HFFc6 (cell line): ENCODE results near the gene ZNF394. TPM values are rescaled to one million over a fixed set of nuclear protein-coding genes. Genes with fewer than 3 reads are reported as not detected.
"Not testable (repeated sequence)": the region's sequence is repeated elsewhere in the genome, so short reads cannot be mapped to it uniquely, and the experiment has no call there.

Experiments
- DNase-seq: peaks from one replicate; pipeline ENCODE4 v3.0.0-alpha.2; 2018
- H3K27ac Mint-ChIP-seq: 2 replicates; pipeline ENCODE4 v1.8.0; 2020; ENCODE audit warnings: mild to moderate bottlenecking, mixed read lengths
- H3K27me3 Mint-ChIP-seq: 2 replicates; pipeline ENCODE4 v1.8.0; 2021; ENCODE audit warnings: mild to moderate bottlenecking, moderate library complexity, mixed read lengths; ENCODE audit not compliant: insufficient read depth
- H3K36me3 Mint-ChIP-seq: 2 replicates; pipeline ENCODE4 v1.8.0; 2021; ENCODE audit warnings: low read depth, mixed read lengths
- H3K4me1 Mint-ChIP-seq: 2 replicates; pipeline ENCODE4 v1.8.0; 2020; ENCODE audit warnings: low read depth, mixed read lengths
- H3K4me3 Mint-ChIP-seq: 2 replicates; pipeline ENCODE4 v1.8.0; 2020; ENCODE audit warnings: mild to moderate bottlenecking, moderate library complexity, mixed read lengths
- H3K9me3 Mint-ChIP-seq: 2 replicates; pipeline ENCODE4 v1.8.0; 2020; ENCODE audit warnings: mild to moderate bottlenecking, mixed read lengths
- CTCF ChIP-seq: fragments of 200-600 bp; sonication (generic); IDR thresholded peaks from 2 replicates; pipeline ENCODE4 v1.5.0; 2021; ENCODE audit warnings: antibody characterized with exemption, mild to moderate bottlenecking
- long read RNA-seq: library from polyadenylated mRNA; unstranded; transcript quantifications from one replicate; pipeline ENCODE4 v2.0.0, GENCODE V29; 2019
- total RNA-seq, 6 experiments: library from RNA; stranded (reverse); fragmentation: NEBNext Ultra II Directional; extraction: Animal tissue kit (Norgen Biotek cat#: 25700); gene quantifications; 2 replicates in 1 of 6; 3 replicates in 5 of 6; pipeline ENCODE4 v1.2.3, GENCODE V29; 2021

ZNF394 gene
- total RNA-seq = 10 to 100 TPM; 12.7 to 15.1 (median 14.4) TPM
- long read RNA-seq, transcript ZNF394-201 (3 exons, 2,179 nt) = major isoform, 13 of 18 reads
- long read RNA-seq, partial matches to known transcripts = 0 of 18 reads
- long read RNA-seq, other reads (novel, unspliced or antisense) = 4 of 18 reads

GRCh38 chr7:99499721-99500636, at the start of gene ZNF394:
TSS of gene ZNF394 (minus strand) at chr7:99500281. CDS start at chr7:99500093, 188 bp downstream.
- H3K36me3 Mint-ChIP-seq = peaks cover 46% of the 10 kb centered on the region
- DNase-seq = peak; percentile 84
- H3K9me3 Mint-ChIP-seq = peaks cover 17% of the 10 kb centered on the region
- 0 out of 2 replicates have a peak, but pooled peaks have one; percentile 24 for TF ChIP-seq CTCF
- peaks cover 28% of the 10 kb centered on the region for H3K4me1 Mint-ChIP-seq
- H3K27ac Mint-ChIP-seq = peak within 1 kb of the TSS; percentile 98
- H3K27me3 Mint-ChIP-seq = peaks cover 4% of the 10 kb centered on the region; the same call in 1 of the 2 replicates
- H3K4me3 Mint-ChIP-seq = peak within 1 kb of the TSS; percentile 98

GRCh38 chr7:99549545-99549944, 49.5 kb upstream of the ZNF394 start:
- DNase-seq, H3K27ac Mint-ChIP-seq, H3K27me3 Mint-ChIP-seq, H3K4me3 Mint-ChIP-seq, H3K9me3 Mint-ChIP-seq: not testable (repeated sequence)
- peaks cover 47% of the 10 kb centered on the region for H3K36me3 Mint-ChIP-seq
- peaks cover 14% of the 10 kb centered on the region for H3K4me1 Mint-ChIP-seq

- not testable (repeated sequence) for H3K4me1 Mint-ChIP-seq, H3K27ac Mint-ChIP-seq, H3K4me3 Mint-ChIP-seq, DNase-seq, H3K27me3 Mint-ChIP-seq
- H3K9me3 Mint-ChIP-seq = peaks cover 41% of the 10 kb centered on the region
- peaks cover 63% of the 10 kb centered on the region for H3K36me3 Mint-ChIP-seq
Measured at GRCh38 chr7:99545308-99545707, 45.2 kb upstream of the ZNF394 start.

GRCh38 chr7:99543916-99544315, 43.8 kb upstream of the ZNF394 start:
- H3K4me1 Mint-ChIP-seq = no peaks in the 10 kb centered on the region
- peaks cover 49% of the 10 kb centered on the region for H3K9me3 Mint-ChIP-seq
- peaks cover 55% of the 10 kb centered on the region for H3K36me3 Mint-ChIP-seq
- TF ChIP-seq CTCF = no peak
- no peak overlapping the region for H3K27ac Mint-ChIP-seq
- peaks cover 4% of the 10 kb centered on the region; the same call in 1 of the 2 replicates for H3K27me3 Mint-ChIP-seq
- H3K4me3 Mint-ChIP-seq = no peak overlapping the region
- no peak for DNase-seq

- TF ChIP-seq CTCF = no peak
- Mint-ChIP-seq H3K4me1 (no peaks in the 10 kb centered on the region), H3K4me3 (no peak overlapping the region), H3K27me3 (peaks cover 4% of the 10 kb centered on the region; the same call in 1 of the 2 replicates), H3K9me3 (peaks cover 55% of the 10 kb centered on the region), H3K27ac (no peak overlapping the region), H3K36me3 (peaks cover 57% of the 10 kb centered on the region)
- DNase-seq = no peak
Measured at GRCh38 chr7:99543081-99543671, 43.1 kb upstream of the ZNF394 start.

GRCh38 chr7:99541212-99541611, 41.1 kb upstream of the ZNF394 start:
- Mint-ChIP-seq H3K36me3 (peaks cover 51% of the 10 kb centered on the region), H3K9me3 (peaks cover 64% of the 10 kb centered on the region), H3K27me3 (peaks cover 4% of the 10 kb centered on the region; the same call in 1 of the 2 replicates), H3K27ac (no peak overlapping the region), H3K4me1 (no peaks in the 10 kb centered on the region), H3K4me3 (no peak overlapping the region)
- DNase-seq = no peak
- TF ChIP-seq CTCF = no peak
